Erythroblast (primary cell): Measurements from ENCODE around the gene CTCFL.

Source experiments
- GATA1 ChIP-seq: IDR thresholded peaks from 2 replicates; pipeline ENCODE4 v1.6.1; 2011; ENCODE audit warnings: low read depth, mild to moderate bottlenecking, control low read depth, low read length, moderate library complexity
- POLR2A ChIP-seq: IDR thresholded peaks from 2 replicates; pipeline ENCODE4 v1.6.1; 2011; ENCODE audit warnings: mild to moderate bottlenecking, low read length

DNA sequence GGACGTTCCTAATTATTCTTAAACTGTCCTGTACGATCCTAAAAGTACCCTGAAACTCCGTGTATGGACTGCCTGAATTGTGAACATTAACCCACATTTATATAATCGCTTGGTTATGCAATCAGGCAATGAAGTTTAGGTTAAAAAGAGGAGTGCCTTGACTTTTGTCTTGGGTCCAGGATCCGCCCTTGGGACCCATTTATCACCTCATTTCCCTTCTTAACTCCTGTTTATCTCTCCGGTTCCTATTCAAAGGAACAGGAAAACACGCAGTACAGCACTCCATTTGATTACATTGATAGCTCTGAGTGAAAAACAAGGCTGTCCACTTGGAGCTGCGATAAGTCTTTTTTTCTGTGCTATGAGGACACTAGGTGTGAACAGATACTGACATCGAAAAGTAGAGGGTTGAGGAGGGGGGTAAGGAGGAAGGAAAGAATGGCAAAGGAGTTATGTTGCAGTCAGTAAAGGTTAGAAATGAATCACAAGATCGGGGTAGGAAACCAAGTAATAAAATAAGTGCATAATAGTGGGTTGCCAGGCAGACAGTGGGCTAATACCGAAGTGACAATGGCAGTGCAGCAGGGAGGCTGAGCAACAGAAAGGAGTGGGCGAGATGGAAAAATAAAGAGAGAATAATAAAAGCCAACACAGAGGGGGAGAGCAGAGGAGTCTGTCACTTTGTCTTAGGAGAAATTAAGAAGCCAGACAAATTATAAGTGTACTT, 20.1 kb upstream of the CTCFL start:
- no peak for TF ChIP-seq POLR2A
- TF ChIP-seq GATA1: no peak
